ENCODE data around the gene ELP2. TPM values are rescaled to one million over a fixed set of nuclear protein-coding genes. Genes with fewer than 3 reads are reported as not detected.

Gene ELP2, protein sequence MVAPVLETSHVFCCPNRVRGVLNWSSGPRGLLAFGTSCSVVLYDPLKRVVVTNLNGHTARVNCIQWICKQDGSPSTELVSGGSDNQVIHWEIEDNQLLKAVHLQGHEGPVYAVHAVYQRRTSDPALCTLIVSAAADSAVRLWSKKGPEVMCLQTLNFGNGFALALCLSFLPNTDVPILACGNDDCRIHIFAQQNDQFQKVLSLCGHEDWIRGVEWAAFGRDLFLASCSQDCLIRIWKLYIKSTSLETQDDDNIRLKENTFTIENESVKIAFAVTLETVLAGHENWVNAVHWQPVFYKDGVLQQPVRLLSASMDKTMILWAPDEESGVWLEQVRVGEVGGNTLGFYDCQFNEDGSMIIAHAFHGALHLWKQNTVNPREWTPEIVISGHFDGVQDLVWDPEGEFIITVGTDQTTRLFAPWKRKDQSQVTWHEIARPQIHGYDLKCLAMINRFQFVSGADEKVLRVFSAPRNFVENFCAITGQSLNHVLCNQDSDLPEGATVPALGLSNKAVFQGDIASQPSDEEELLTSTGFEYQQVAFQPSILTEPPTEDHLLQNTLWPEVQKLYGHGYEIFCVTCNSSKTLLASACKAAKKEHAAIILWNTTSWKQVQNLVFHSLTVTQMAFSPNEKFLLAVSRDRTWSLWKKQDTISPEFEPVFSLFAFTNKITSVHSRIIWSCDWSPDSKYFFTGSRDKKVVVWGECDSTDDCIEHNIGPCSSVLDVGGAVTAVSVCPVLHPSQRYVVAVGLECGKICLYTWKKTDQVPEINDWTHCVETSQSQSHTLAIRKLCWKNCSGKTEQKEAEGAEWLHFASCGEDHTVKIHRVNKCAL
- total RNA-seq, result 80.2 and 83.6 TPM in 2 replicates

DNA sequence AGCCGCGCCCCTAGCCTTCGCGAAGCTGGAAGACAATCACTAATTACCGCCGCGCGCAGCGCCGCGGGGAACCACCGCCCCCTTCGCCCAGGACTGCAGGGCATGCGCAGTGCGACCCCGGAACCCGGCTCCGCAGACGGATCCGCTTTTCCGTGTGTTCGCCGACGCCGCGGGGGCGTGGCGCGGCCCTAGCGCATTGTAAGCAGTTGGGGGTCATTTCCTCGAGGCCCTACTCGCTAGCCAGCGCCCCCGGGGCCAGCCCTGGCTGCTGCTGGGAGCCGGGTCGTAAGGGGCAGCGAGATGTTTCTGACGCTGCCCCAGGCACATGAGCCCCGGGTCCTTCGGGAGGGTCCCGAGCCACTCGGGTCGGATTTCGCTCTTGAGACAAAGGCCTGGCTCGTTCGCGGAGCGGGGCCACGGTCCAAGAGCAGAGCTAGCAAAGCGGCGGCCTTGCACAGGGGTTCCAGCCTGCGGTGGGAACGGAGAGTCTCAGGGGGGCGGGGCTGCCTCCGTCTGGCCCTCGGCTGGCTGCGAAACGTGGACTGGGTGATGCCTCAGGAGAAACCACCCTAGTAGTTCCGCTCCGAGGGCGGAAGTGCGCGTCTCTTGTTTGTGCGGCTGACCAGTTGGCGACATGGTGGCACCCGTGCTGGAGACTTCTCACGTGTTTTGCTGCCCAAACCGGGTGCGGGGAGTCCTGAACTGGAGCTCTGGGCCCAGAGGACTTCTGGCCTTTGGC lies at the start of gene ELP2, which contains the start of gene SLC39A6:
Gene ELP2 (plus strand): TSS at position 600 of the 739 bp plus-strand sequence. CDS start 35 bp downstream, at position 635.
Gene SLC39A6 (minus strand): TSS at position 41 of the 739 bp plus-strand sequence. CDS start 2,333 bp downstream, outside the sequence.

DNA sequence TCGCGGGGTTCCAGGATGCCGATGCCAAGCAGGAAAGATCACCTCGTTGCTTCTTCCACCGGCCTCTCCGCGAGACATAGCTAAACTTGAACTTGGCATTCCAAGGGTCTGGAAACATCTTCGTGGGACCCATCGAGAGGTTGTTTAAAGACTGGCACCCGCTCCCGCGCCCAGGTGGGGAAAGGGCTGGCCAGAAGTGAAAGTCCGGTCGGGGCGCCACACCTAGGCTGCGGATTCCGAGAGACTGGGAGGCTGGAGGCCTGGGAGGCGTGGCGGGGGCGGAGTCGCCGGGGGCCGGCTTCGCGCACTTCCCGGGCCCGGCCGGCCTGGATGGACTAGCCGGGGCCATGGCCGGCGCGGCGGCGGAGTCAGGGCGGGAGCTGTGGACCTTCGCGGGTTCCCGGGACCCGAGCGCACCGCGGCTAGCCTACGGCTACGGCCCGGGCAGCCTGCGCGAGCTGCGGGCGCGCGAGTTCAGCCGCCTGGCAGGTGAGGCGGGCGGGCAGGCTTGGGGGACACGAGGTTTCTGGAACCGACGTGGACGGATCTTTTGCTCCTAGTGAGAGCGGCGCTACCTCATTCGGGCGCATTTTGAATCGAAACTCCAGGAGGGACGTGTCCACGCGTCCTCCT lies 57.6 kb downstream of the ELP2 start, which contains the start of gene MOCOS:
Gene MOCOS (plus strand): TSS at position 305 of the 633 bp plus-strand sequence. CDS start 43 bp downstream, at position 348.

Other genes with a start within 250 kb of the ELP2 start
- 35.2 and 53.0 TPM in 2 replicates for gene RPRD1A, start 62.3 kb upstream of the ELP2 start, total RNA-seq
- gene SLC39A6, start 559 bp upstream of the ELP2 start, total RNA-seq, result 96.7 and 100 TPM in 2 replicates
- gene MOCOS, start 57.6 kb downstream of the ELP2 start, total RNA-seq, result 4.9 and 24.9 TPM in 2 replicates
- 0.88 and 16.9 TPM in 2 replicates for gene FHOD3, start 167.8 kb downstream of the ELP2 start, total RNA-seq

Measured in placental pericyte (primary cell).